Gastroesophageal sphincter (tissue), 4 donors: ENCODE results near the gene VWA5A. TPM values are rescaled to one million over a fixed set of nuclear protein-coding genes. Genes with fewer than 3 reads are reported as not detected.
A peak's percentile ranks its signal among the peaks of the same experiment; 100 is the strongest.

Source experiments
- ATAC-seq: fragments of 150-250 bp; one replicate; pipeline ENCODE4 v1.9.1; 2016; ENCODE audit warnings: mild to moderate bottlenecking, moderate library complexity
- H3K27ac ChIP-seq, 4 donors: fragments of 200-600 bp; sonication (generic) in 3 of 4; 1 replicate in 3 of 4; 2 replicates in 1 of 4; pipeline ENCODE4 v1.5.1; 2016 to 2019
- H3K27me3 ChIP-seq: fragments of 200-600 bp; sonication (generic); one replicate; pipeline ENCODE4 v1.5.1; 2019
- H3K36me3 ChIP-seq, 2 donors: fragments of 200-600 bp; sonication (generic); one replicate each; pipeline ENCODE4 v1.5.1; 2019; ENCODE audit warnings: control low read depth in 1 of 2
- H3K4me1 ChIP-seq, 3 donors: fragments of 200-600 bp; sonication (generic); 1 replicate in 2 of 3; 2 replicates in 1 of 3; pipeline ENCODE4 v1.5.1; 2016 to 2019; ENCODE audit warnings: control low read depth in 2 of 3
- H3K4me3 ChIP-seq, 2 donors: fragments of 200-600 bp; sonication (generic); one replicate each; pipeline ENCODE4 v1.5.1; 2019; ENCODE audit warnings: mild to moderate bottlenecking in 1 of 2, moderate library complexity in 1 of 2
- H3K9me3 ChIP-seq, 3 donors: fragments of 200-600 bp; sonication (generic); one replicate each; pipeline ENCODE4 v1.5.1; 2017 to 2019; ENCODE audit warnings: control low read depth in 2 of 3
- CTCF ChIP-seq, 4 experiments: fragments of 200-600 bp in 2 of 4; fragments of 450-650 bp in 2 of 4; sonication (generic) in 1 of 4; IDR thresholded peaks; one replicate each; pipeline ENCODE4 v1.5.1; 2017 to 2019; ENCODE audit warnings: antibody characterized with exemption in 4 of 4, mild to moderate bottlenecking in 2 of 4, moderate library complexity in 2 of 4
- EP300 ChIP-seq: sonication (generic); formaldehyde crosslinking; IDR thresholded peaks from one replicate; pipeline ENCODE4 v1.6.1; 2017; ENCODE audit warnings: antibody characterized with exemption, mild to moderate bottlenecking
- POLR2A ChIP-seq, 2 donors: fragments of 450-650 bp; IDR thresholded peaks; one replicate each; pipeline ENCODE4 v1.6.1; 2017; ENCODE audit warnings: antibody characterized with exemption in 2 of 2, mild to moderate bottlenecking in 2 of 2, moderate library complexity in 1 of 2
- POLR2AphosphoS5 ChIP-seq: sonication (generic); formaldehyde crosslinking; IDR thresholded peaks from one replicate; pipeline ENCODE4 v1.6.1; 2017; ENCODE audit warnings: antibody characterized with exemption
- WGBS, 2 donors: methylation state at CpG; one replicate each; pipeline ENCODE4 v1.1.5; 2018; ENCODE audit warnings: low coverage in 1 of 2; 5-methylcytosine and 5-hydroxymethylcytosine counted together
- total RNA-seq, 4 donors: library from RNA; depleted of rRNA; stranded (reverse); fragments of >200 nt; gene quantifications; one replicate each; pipeline ENCODE4 v1.1.0, GENCODE V29; 2016

VWA5A gene
- total RNA-seq = 10 to 100 TPM; 13.4 to 23.0 (median 18.6) TPM

DNA sequence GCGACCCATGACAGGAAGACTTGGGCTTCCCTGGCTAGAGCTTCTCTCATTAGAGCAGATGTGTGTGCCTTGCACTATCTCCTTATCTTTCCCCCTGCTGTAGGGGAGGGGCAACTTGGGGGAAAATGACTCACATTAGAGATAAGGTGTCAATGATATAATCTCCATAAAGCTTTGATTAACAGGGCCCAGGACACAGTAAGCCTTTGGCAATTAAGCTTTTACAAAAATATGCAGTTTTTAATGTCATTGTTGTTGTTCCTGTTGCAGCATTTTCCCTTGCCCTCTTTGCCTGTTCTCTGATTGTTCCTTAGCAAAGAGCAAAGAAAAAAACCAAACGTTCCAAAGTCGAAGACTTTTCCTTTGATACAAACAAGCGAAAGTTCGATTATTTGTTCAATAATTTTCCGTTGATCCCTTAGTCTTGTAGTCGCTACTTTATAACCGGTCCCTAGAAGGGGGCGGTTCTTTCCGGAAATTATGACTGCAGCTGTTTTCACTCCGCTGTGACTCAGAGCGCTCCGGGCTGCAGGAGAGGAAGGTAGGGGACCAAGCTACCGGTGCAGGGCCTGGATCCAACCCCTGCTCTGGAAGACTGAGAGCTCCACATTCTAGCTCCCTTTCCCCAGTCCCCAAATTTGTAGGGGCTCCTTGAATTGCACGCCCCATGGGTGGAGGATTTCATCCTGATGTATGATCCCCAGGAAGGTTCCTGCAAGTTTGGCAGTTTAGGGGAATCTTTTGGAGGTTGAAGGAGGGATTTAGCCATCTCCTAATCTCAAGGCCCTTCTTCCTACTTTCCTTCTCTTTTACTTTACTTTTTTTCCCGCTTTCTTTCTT lies at the start of gene VWA5A:
Gene VWA5A, plus strand, starts transcription at position 509 of the 840 bp plus-strand sequence. CDS start 2,062 bp downstream, outside the sequence.
- Histone ChIP-seq H3K9me3 (no peaks in the 10 kb centered on the region), H3K27ac (peak within 1 kb of the TSS; percentile 31 to 68 (median 54)), H3K36me3 (peaks cover 2 to 30% of the 10 kb centered on the region in 2 donors), H3K27me3 (no peaks in the 10 kb centered on the region), H3K4me3 (peak within 1 kb of the TSS; percentile 62 to 95), H3K4me1 (peaks cover 0 to 28% (median 3%) of the 10 kb centered on the region in 3 donors)
- peak; percentile 95 for ATAC-seq
- WGBS, 2 donors = 2% methylated on average over 10 to 13 of the region's 16 CpGs
- TF ChIP-seq CTCF (IDR thresholded peaks at IDR 0.05) = no peak
- peak; percentile 95 for TF ChIP-seq POLR2AphosphoS5
- no peak for TF ChIP-seq EP300
- peak; percentile 55 to 60 for TF ChIP-seq POLR2A (IDR thresholded peaks at IDR 0.05)

- H3K4me3 ChIP-seq = no peak overlapping the region
- H3K4me1 ChIP-seq = peaks cover 0 to 10% (median 0%) of the 10 kb centered on the region in 3 donors
- H3K36me3 ChIP-seq = no peaks in the 10 kb centered on the region
- no peak for ATAC-seq
- no peaks in the 10 kb centered on the region for H3K9me3 ChIP-seq
- no peak overlapping the region for H3K27ac ChIP-seq
- no peak for TF ChIP-seq POLR2A (IDR thresholded peaks at IDR 0.05)
- no peak for TF ChIP-seq POLR2AphosphoS5
- no peak for TF ChIP-seq EP300
- TF ChIP-seq CTCF (IDR thresholded peaks at IDR 0.05) = no peak
- H3K27me3 ChIP-seq = peaks cover 55% of the 10 kb centered on the region
- WGBS, 2 donors = 41 to 44% methylated on average over 3 to 4 of the region's 4 CpGs
Measured at GRCh38 chr11:124068601-124069110, 46.6 kb upstream of the VWA5A start.

DNA sequence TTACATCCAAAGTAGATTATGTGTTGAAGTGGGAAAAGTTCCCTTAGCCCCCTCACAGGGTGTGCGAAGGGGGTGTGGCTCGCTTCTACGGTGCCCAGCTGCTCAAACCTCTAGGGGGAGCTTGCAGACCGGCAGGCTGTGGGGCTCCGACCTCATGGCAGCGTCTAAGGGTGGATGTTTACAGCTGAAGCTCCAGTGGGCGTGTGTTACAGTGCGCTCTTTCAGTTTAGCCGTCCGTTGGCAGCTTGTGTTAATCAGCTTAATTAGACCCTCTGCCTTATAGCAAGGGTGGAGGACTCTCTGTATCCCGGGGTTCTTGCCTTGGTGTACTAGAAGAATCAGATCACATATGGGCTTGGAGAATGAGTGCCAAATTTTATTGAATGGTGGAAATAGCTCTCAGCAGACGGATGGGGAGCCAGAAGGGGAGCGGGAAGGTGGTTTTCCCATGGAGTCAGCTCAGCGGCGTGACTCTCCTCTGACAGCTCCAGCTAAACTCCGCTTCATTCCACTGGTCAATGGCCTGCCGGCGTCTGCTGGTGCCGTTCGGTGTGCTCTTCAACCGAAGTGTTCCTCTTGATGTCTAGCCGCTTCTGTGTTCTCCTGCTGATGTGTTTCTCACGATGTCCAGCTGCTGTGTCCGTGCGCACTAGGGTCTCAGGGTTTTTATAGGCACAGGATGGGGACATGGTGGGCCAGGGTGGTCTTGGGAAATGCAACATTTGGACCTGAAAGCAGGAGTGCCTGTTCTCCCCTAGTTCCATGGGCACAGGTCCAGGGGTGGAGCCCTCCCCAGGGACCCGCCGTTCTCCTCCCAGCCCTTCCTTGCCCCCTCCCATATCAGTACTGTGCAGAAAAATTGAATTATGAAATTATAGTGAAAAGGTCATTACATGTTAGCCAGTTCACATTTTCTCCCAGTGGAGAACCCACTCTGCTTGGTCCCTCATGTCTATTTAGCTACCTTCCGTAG lies 45.5 kb upstream of the VWA5A start:
- Histone ChIP-seq H3K27me3 (peaks cover 59% of the 10 kb centered on the region), H3K36me3 (no peaks in the 10 kb centered on the region), H3K9me3 (no peaks in the 10 kb centered on the region), H3K4me1 (peaks cover 0 to 10% (median 0%) of the 10 kb centered on the region in 3 donors), H3K27ac (no peak overlapping the region), H3K4me3 (peak overlapping the region in 1 of 2 donors; percentile 14)
- WGBS, 2 donors = 30 to 31% methylated on average over 4 to 5 of the region's 28 CpGs
- peak; percentile 50 for ATAC-seq
- no peak for TF ChIP-seq POLR2A (IDR thresholded peaks at IDR 0.05)
- TF ChIP-seq CTCF (IDR thresholded peaks at IDR 0.05) = peak in 3 of 4 experiments; percentile 12 to 54 (median 12)
- no peak for TF ChIP-seq POLR2AphosphoS5

- peaks cover 0 to 17% (median 0%) of the 10 kb centered on the region in 3 donors for H3K4me1 ChIP-seq
- no peaks in the 10 kb centered on the region for H3K9me3 ChIP-seq
- peak; percentile 52 for ATAC-seq
- no peaks in the 10 kb centered on the region for H3K36me3 ChIP-seq
- H3K27me3 ChIP-seq = peaks cover 71% of the 10 kb centered on the region
- TF ChIP-seq EP300 (no peak), POLR2AphosphoS5 (no peak), CTCF (IDR thresholded peaks at IDR 0.05) (peak; percentile 56 to 81 (median 66)), POLR2A (IDR thresholded peaks at IDR 0.05) (no peak)
- no peak overlapping the region for H3K4me3 ChIP-seq
- no peak overlapping the region for H3K27ac ChIP-seq
- 7 to 9% methylated on average over 5 to 8 of the region's 8 CpGs for WGBS, 2 donors
Measured at GRCh38 chr11:124070915-124071622, 44.2 kb upstream of the VWA5A start.
